ENCODE results near the gene COX7B.
"Not testable (repeated sequence)": the region's sequence is repeated elsewhere in the genome, so short reads cannot be mapped to it uniquely, and the experiment has no call there.

The COX7B gene, protein sequence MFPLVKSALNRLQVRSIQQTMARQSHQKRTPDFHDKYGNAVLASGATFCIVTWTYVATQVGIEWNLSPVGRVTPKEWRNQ

DNA sequence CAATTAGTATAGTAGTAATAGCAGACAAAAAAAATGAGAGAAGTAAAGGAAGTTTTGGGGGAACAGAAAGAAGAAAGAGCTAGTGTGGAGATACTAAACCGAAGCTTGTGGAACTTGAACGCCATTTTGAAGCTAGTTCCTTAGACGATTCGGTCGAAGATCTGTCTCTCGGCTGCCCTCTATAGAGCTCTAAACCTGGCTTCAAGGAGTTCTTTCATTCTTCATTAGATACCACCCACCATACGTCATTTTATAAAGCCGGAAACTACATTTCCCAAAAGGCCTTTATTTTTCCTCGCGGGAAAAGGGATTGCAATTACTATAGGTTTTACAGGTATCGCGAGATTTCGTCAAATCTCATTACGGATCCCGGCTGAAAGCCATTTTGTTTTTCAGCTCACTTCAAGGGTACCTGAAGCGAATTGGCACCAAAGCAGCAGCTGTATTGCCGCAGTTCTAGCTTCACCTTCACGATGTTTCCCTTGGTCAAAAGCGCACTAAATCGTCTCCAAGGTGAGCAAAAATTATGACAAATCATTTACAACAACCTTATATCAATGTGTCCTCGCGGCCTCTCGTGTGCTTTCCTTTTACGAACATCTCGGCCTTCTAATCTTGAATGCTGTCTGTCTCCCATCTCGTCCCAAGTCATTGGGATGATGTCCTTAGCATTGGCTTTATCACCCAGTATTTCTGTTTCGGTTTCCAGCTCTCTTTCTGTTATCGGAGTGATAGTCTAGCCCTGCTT, at the start of gene COX7B:
TSS of gene COX7B (plus strand) at position 388 of the 748 bp plus-strand sequence. CDS start at position 474, 86 bp downstream.
- DNase-seq: peak; percentile 68

DNA sequence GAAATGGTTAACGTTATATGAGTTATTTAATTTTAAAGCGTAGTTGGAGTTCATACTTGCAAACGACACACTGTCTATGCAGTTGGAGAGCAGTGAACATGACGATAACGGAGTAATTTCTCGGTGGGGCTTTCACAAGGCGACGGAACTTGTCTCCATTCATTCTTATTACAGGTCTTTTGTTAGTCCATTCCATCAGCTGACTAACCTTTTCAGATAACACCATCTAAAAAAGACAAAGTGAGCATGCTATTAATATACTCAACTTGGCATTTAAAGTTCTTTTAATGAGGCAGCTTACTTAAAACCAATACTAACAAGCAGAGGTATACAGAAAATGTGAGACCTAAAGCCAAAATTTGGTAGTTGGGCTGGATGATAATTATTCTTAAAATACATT, 23.9 kb upstream of the COX7B start:
- no peak for DNase-seq

DNA sequence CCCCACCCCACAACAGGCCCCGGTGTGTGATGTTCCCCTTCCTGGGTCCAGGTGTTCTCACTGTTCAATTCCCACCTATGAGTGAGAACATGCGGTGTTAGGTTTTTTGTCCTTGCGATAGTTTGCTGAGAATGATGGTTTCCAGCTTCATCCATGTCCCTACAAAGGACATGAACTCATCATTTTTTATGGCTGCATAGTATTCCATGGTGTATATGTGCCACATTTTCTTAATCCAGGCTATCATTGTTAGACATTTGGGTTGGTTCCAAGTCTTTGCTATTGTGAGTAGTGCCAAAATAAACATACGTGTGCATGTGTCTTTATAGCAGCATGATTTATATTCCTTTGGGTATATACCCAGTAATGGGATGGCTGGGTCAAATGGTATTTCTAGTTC, 17.9 kb upstream of the COX7B start:
- not testable (repeated sequence) for DNase-seq

DNA sequence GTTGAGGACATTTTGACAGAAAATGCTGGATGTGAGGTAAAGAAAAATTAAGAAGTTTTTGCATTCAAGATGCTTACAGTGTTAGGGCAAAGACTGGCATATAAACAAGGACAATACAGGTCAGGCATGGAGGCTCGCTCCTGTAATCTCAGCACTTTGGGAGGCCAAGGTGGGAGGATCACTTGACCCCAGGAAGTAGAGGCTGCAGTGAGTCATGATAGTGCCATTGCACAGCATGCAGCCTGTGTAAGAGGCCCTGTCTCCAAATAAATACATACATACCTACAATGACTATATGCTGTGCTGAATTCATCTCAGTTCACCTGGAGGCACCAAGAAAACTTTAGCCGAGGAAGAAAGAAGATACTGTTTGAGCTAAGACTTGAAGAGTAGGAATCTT, 6.4 kb upstream of the COX7B start:
- DNase-seq: no peak

DNA sequence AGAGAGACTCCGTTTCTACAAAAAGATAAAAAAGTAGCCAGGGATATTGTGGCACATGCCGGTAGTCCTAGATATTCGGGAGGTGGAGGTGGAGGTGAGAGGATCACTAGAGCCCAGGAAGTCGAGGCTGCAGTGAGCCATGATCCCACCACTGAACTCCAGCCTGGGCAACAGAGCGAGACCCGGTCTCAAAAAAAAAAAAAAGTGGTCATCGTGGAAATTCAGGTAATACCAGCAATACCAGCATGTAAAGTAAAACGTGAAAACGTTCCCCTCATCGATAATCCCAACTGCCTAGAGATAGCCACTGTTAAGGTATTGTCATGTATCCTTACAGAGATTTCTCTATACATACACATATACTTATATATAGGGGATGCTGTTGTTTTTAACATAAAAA, 5.6 kb upstream of the COX7B start:
- DNase-seq: no peak

DNA sequence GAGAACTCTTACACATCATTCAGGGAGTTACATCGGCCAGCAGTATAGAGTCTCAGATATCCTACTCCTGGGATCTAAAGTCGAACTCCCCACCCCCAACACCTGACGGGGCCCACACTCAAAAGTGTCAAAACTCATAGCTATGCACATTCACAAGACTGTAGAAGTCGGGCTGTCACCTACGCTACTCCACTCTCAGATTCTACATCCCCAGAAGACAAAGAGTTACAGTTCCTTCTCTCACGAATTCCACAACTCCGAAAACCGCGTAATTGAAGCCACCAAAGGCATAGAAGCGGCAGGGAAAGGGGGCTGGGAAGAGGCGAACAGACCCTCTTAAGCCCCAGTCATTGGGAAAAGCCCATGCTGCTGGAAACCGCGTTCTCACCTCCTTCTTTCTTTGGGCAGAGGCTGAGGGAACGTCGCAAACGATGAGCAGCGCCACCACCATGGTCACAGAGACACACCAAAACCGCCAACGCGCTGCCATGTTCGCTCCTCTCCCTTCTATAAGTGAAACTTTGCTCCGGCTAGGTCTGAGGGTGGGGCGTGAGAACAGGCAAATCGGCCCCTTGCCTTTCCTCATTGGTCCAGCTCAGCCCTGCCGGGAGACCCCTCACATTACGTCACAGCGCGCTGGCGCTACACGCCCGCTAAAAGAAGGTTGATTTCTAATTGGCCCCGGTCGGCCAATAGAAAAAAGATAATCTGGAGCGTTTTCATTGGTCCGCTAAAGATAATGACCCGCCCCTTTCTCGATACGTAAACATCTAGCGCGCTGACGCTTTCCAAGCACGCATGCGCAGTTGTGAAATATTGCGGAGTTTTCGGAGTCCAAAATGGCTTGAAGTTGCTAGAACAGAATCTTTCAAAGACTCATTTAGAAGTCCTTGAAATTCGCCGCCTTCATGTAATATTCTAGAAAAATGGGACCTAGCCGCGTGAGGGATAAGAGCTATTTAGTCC, 4.1 kb upstream of the COX7B start, which contains the start of gene MAGT1:
TSS of gene MAGT1 (minus strand) at position 515 of the 966 bp plus-strand sequence. CDS start at position 490, 25 bp downstream.
- DNase-seq: peak; percentile 86

DNA sequence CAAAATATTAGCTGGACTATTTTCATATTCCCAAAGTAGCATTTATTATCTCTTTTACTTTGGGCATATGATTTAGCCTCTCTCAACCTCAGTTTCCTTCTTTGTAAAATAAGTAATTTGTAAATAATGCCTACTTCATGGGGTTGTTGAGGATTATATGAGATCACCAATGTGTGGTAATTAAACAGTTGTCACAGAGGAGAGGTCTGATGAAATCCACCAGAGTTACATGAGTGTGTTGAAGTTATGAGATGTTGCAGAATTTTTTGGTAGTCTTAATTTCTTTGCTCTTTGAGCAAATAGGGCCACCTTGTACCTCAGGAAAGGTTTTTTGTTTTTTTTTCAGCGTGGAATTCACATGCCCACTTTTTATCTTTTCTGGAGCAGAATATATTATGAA, 1.4 kb downstream of the COX7B start:
- DNase-seq: no peak

DNA sequence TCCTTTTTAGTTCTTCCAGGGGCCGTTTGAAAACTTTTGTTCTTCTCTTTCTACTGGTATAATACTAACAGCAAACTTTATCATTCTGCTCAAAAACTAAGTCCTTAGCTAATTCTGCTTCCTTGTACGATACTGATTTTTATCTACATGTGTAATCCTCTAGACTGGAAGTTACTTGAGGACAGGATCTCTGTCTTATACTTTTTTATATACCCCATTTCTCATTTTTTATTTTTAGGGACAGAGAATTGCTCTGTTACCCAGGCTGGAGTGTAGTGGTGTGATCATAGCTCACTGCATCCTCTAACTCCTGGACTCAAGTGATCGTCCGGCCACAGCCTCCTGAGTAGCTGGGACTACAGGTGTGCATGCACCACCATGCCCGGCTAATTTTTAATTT, 2.2 kb downstream of the COX7B start:
- no peak for DNase-seq

DNA sequence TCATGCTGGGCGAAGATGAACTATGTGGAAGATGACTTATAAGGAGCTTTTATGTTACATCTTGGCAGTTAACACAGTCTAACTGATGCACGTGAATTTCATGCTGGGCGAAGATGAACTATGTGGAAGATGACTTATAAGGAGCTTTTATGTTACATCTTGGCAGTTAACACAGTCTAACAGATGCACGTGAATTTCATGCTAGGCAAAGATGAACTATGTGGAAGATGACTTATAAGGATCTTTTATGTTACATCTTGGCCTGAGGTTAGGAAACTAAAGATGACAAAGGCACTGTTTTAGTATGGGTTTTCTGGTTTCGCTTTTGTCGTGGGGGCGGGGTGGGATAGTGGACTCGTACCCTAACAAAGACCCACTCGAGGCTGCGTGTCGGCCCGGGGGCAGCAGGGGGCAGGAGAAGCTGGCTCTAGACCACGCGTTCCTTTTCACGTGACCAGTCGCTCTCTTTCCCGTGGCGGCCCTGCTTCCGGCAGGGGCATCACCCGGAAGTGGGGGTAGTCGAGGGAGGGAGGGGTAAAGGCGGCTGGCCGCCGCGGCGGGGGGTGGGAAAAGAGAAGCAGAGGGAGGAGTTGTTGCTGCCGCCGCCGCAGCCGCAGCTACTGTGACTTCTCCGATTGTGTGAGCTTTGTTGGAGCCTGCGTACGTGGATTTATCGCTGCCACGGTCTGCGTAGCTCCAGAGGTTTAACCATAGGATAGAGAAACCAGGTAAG, 11.0 kb downstream of the COX7B start, which contains the start of gene ATP7A:
TSS of gene ATP7A (plus strand) at position 586 of the 733 bp plus-strand sequence. CDS start 60,949 bp downstream, outside the sequence.
- DNase-seq: peak; percentile 51

DNA sequence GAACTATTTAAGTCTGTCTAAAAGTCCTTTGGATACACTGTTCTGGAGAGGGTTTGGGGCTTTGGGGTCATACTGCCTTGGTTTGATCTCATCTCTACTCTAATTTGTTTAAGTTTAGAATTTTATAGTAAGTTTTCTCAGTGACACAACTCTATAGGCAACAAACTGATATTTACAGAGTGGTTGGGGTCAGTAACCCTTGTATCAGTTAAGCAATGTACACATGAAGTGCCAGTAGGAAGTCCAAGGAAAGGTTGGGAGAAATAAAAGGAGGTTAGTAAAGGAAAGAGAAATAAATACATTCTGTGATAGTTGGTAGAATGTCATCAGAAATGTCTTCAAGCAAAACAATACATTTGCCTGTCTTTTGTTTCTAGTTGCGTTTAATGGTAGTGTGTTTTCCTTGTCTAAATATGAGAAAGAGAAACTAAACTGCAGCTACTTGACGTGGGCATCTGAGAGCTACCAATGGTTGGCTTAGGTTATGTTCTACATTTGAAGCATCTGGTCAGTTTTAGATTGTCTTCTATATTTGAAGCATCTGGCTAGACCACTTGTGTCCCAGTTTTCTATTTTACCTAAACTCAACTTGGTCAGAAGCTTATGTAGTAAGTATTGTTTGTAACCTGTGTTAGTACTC, 18.1 kb downstream of the COX7B start:
- no peak for DNase-seq

- DNase-seq: no peak
Observed at GRCh38 chrX:77918568-77918967, 19.3 kb downstream of the COX7B start.

DNA sequence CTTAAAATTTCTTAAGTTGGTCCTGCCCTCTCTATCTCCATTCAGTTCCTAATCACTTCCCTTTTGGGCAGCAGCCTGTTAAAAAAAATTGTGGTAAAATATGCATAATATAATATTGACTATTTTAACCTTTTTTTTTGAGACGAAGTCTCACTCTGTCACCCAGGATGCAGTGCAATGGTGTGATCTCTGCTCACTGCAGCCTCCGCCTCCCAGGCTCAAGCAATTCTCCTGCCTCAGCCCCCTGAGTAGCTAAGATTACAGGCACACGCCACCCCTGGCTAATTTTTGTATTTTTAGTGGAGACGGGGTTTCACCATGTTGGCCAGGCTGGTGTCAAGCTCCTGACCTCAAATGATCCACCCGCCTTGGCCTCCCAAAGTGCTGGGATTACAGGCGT, 20.1 kb downstream of the COX7B start:
- not testable (repeated sequence) for DNase-seq

DNA sequence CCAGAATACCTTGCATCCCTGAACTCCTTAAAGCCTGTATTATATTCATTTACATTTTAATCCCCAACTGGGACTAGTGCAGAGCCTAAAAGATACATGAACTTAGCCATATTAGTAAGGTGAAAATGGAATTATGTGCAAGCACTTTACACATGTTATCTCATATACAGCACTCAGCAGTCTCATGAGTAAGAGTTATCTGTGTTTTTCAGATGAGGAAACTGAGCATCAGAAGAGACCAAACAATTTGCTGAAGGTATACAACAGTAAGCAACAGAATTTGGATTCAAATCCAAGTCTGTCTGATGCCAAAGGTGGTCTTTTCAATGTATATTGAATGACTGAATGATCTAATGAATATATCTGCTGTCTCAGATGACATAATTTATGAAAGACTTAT, 23.5 kb downstream of the COX7B start:
- DNase-seq: no peak

GRCh38 chrX:77924320-77924859, 25.1 kb downstream of the COX7B start:
- DNase-seq: no peak

DNA sequence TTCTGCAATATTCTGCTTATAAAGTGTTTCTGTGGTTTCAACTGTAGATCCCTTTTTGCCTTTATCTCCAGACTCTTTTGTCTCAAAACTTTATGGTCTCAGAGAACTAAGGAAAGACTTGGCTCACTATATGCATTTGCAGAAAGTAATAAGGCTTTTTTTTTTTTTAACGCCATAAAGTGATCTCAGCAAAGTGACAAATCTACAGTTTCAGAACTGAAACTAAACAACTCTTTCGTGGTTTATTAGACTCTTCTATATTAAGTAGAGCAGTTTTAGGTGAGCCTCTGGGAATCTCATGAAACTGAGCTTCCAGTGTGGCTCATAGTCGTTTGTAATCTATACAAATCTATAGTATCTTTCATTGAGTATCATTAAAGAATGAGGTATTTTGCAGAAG, 26.5 kb downstream of the COX7B start:
- DNase-seq: no peak

DNA sequence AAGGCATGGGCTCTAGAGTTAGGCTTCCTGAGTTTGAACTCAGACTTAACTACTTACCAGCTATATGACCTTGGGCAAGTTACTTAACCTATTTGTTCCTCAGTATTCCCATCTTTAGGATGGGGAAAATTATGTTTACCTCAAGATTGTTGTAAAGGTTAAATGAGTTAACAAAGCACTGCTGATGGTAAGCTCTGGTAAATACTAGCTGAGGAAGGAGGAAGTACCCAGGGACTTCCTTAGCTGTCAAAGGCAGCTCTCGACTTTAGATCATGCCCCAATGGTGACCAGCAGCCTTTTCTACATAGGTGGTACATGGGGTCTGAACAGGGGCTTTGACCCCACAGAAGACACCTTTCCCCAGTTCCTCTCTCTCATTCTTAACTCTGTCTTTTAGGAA, 31.3 kb downstream of the COX7B start:
- no peak for DNase-seq

DNA sequence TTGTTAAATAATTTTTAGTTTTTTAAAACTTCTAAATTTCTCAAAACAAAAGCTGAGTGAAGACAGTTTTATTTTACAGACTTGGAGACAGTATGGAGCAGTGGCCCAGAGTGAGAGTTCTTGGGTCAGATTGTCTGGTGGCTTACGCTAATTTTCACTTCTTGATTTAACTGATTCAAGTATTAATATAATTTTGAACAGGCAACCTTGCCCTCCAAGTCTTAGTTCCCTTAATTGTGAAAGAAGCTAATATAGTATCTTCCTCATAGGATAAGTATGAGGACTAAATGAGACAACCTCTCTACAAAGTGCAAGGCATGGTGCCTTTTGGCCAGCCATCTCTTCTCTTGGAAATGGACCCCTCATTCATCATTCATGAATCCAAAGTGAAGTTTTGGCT, 36.6 kb downstream of the COX7B start:
- no peak for DNase-seq

GRCh38 chrX:77936299-77936698, 37.0 kb downstream of the COX7B start:
- no peak for DNase-seq

DNA sequence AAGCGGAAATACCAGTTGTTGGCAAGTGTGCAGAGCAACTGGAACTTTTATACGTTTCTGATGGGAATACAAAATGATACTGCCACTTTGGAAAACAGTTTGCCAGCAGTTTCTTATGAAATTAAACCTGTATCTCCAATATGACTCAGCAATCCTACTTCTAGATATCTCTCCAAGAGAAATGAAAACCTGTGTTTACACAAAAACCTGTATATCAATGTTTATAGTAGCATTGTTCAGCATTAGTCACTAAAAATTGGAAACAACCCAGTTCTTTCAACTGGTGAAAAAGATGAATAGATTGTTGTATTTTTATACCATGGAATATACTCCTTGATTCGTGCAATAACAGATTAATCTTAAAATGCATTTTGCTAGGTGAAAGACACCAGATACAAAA, 38.0 kb downstream of the COX7B start:
- DNase-seq: no peak

DNA sequence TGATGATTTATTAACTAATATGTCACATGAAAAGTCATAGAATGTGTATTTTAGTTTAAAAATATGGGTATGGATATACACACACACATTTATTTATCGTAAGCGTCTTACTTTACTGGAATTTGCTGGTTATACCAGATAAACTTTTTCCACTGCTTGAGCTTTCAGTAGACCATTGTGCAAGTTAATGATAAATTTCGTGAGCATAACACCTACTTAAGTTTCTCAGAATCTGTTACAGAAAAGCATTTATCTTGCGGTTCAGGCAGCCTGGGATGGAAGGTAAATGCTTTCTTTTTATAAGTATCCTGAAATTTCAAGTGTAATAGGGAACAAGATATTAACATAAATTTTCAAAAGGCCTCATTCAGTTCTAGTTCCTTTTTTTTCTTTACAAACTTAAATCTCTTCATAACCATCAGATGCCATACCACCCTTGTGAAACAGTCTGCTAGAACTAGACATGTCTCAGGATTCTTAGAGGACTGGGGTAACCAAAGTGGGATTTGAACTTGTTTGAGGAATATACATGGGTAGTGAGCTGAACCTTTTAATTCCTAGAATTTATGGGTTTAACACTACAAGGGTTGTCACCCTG, 38.9 kb downstream of the COX7B start:
- no peak for DNase-seq

GRCh38 chrX:77945031-77945430, 45.8 kb downstream of the COX7B start:
- DNase-seq: not testable (repeated sequence)
